HG03135 (cell line): ENCODE data around the gene TNS3.
"Not testable (repeated sequence)": the region's sequence is repeated elsewhere in the genome, so short reads cannot be mapped to it uniquely, and the experiment has no call there.

Experiments used
- ATAC-seq: cut with Tn5 transposase; IDR thresholded peaks from one replicate; pipeline ENCODE4 v1.9.1; 2021; ENCODE audit warnings: mild to moderate bottlenecking, moderate library complexity; ENCODE audit not compliant: unreplicated experiment

Gene TNS3

GRCh38 chr7:47543056-47543455 lies 38.9 kb downstream of the TNS3 start:
- no peak for ATAC-seq

DNA sequence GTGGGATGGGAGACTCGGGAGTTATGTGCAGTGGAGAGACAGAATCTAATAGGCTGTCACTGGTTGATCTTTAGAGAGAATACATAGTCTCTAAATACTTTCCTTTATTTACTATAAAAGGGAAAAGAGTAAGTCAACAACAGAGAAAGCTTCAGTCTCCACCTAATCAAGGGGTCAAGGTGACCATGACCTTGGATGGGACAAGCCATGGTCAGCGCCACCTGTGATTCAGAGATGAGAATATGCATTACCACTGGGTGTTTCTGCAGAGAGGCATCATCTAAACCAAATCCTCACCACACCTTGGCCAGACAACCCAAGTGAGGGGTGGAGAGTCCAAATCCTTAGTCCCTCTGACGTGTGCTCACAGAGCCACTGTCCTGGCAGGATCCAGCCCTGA lies 39.9 kb downstream of the TNS3 start:
- no peak for ATAC-seq

DNA sequence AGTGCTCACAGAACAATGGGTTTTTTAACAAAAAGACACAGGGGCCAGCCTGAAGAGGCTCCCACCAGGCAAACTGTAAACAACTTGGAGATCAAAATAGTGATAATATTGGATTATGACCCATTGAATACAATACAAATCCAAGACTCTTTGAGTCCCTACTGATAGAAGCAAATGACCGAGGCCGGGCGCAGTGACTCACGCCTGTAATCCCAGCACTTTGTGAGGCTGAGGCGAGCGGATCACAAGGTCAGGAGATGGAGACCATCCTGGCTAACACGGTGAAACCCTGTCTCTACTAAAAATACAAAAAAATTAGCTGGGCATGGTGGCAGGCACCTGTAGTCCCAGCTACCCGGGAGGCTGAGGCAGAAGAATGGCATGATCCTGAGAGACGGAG lies 40.4 kb downstream of the TNS3 start:
- not testable (repeated sequence) for ATAC-seq

- no peak for ATAC-seq
These were observed 41.2 kb downstream of the TNS3 start for GRCh38 chr7:47540387-47541350.

GRCh38 chr7:47540053-47540386 lies 41.9 kb downstream of the TNS3 start:
- no peak for ATAC-seq

DNA sequence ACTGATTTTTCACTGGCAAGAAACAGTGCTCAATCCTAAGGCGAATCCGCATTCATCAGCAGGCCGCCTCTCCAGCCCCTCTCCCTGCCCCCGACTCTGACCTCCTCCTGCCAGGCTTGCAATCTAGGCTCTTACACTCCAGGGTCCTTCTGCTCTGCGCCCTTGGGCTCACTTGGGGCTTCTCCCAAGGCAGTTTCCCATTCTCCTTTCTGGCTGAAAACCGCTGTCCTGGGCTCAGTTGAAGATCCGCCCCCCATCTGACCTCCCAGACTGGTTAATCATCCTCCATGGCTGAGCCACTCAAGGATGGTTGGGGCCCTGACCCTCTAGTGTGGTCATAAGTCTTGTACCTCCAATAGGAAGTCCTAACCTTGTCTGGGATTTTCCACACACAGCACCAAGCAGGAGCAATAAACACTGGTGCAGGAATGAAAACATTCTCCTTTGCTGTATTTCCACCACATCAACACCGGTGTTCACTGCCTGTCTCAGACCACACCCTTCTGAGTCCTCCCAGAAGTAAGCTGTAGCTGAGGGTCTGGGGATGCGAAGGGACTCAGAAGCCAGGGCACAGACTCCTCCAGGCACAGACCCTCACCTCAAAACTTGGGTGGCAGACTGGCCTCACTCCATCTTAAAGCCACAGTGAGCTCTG lies 42.4 kb downstream of the TNS3 start:
- no peak for ATAC-seq

GRCh38 chr7:47538846-47539311 lies 43.0 kb downstream of the TNS3 start:
- no peak for ATAC-seq

GRCh38 chr7:47537716-47538675 lies 43.9 kb downstream of the TNS3 start:
- ATAC-seq: no peak

GRCh38 chr7:47536661-47537611 lies 45.0 kb downstream of the TNS3 start:
- ATAC-seq: no peak

DNA sequence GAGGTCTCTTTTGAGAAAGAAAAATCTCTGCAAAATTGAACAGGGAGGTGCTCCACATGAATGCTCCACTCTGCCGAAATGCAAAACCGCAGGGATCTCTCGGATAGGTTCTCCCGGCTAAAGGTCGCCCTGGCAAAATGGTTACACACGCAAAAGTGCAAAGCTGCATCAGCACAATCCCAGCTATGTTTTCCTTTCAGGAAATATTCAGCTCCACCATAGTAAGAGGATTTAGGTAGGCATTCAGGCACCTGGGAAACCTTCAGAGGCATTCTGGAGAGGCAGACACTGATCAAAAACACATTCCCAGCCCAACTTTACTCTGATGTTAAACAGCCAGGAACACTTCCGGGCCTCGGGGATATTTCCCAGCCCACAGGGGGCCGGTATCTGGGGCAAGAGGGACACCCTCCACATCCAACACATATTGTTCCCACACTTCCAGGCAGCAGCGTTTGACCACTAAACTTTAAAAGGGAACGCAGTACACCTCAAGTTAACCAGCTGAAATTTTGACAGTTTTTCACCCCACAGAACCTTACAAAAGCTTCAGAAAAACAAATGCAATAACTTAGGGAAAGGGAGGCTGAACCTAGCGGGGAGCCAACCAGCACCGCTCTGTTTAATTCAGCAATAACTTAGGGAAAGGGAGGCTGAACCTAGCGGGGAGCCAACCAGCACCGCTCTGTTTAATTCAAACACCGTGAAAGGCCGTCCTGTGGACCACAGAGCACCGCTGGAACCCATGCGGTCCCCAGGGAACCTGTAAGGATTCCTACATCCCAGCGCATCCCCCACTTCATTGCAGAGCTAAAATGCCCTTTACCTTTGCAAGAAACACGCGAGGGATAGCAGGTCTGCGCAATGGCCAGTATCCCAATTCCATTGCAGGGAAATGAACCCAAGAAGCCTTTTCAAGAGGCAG lies 45.9 kb downstream of the TNS3 start:
- no peak for ATAC-seq

GRCh38 chr7:47535035-47535703 lies 46.7 kb downstream of the TNS3 start:
- no peak for ATAC-seq

GRCh38 chr7:47534322-47535034 lies 47.4 kb downstream of the TNS3 start:
- ATAC-seq: no peak

GRCh38 chr7:47531584-47532492 lies 50.1 kb downstream of the TNS3 start:
- ATAC-seq: no peak

- ATAC-seq: no peak
These were observed 51.9 kb downstream of the TNS3 start for GRCh38 chr7:47529826-47530555.

- no peak for ATAC-seq
These were observed 52.5 kb downstream of the TNS3 start for GRCh38 chr7:47529405-47529804.

- no peak for ATAC-seq
These were observed 53.4 kb downstream of the TNS3 start for GRCh38 chr7:47528471-47528870.
